COR-L47 (cell line): ENCODE results near the gene AHCY.
"Not testable (repeated sequence)": the region's sequence is repeated elsewhere in the genome, so short reads cannot be mapped to it uniquely, and the experiment has no call there.

Source experiments
- DNase-seq: peaks from one replicate; lab custom pipeline; 2025; lab: John Stamatoyannopoulos, UW

The AHCY gene

DNA sequence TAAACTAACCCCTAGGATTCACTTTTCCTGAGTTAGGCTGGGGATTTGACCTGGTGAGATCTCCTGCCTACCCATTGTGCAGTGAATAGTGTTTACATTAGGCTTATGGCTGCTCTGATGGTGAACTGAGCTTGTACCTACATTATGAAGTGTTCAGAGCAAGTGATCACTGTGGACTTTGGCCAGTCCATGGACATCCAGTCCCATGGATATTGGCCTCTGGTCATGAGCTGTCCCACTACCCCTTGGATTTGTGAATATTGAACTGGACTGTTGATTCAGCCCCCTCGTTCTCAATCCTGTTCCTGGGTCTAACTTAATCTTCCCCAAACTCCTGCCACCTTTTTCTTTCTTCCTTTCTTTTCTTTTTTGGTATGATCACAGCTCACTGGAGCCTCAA, 48.2 kb downstream of the AHCY start:
- DNase-seq: no peak

DNA sequence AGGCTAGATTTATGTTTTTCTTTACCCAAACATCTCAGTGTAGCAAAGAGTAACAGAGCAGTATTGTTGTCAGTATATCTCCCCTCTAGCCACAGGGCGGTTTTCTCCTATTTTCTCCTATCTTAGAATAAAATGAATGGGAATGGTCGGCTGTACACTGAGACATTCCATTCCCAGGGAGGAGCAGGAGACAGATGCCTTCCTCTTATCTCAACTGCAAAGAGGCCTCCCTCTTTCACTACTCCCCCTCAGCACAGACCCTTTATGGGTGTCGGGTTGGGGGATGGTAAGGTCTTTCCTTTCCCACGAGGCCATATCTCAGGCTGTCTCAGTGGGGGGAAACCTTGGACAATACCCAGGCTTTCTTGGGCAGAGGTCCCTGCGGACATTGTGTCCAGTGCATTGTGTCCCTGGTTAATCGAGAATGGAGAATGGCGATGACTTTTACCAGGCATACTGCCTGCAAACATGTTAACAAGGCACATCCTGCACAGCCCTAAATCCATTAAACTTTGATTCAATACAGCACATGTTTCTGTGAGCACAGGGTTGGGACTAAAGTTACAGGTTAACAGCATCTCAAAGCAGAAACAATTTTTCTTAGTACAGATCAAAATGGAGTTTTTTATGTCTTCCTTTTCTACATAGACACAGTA, 50.6 kb downstream of the AHCY start:
- DNase-seq: not testable (repeated sequence)

GRCh38 chr20:34251619-34252018, 51.5 kb downstream of the AHCY start:
- DNase-seq: no peak

DNA sequence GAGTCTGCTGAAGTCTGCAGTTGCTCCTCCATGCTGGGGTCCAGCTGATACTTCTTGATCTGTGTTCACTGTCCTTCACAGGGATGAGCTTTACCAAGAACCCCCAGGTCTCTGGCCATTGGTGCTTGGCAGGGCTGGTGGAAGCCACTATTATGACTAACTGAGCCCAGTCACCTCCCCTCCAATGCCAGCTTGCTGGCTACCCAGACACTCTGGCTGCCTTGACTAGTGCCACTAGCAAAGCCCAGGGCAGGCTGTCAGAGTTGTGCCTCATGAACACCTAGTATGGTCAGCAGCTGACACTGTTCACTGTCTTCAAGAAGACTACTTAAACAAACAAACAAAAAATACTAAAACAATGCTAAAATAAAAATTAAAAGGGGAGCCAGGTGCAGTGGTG, 53.1 kb downstream of the AHCY start:
- DNase-seq: no peak

DNA sequence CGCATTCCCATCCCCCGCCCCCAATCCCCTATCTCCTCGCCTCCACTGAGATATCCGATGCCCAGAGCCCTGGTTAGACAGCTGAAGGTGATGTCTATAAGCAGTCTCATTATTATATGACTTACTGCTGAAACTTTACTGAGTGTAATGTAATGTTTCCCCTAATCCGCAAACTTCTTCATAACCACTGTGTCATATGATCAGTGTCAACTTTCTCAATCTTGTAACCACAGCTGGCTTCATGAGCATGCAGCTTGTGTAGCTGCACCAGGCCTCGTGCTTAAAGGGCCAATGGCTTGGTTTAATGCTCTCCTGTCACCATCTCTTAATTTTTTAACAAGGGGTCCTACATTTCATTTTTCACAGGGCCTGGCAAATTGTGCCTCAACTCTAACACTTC, 53.9 kb downstream of the AHCY start:
- DNase-seq: no peak

DNA sequence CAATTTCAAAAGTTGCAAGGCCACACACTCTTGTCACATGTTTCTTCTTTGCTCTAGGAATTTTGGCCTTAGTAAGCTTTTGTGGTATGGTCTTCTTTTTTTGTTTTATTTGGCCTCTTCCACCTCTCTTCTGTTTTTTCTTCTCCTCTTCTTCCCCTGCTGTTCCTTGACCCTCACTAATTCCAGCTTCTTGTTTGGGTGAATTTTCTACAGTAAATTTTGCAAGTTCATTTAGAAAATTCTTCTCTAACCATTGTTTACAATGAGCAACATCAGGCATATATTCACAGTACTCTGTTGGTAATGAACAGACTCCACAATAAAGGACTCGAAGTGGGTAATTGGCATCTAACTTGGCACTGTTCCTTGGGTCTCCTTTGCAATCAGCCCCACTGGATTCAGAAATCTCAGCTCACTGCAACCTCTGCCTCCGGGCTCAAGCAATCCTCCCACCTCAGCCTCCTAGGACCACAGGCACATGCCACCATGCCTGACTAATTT, 57.0 kb downstream of the AHCY start:
- DNase-seq: no peak

- DNase-seq: no peak
Observed at GRCh38 chr20:34243377-34243776, 59.8 kb downstream of the AHCY start.

DNA sequence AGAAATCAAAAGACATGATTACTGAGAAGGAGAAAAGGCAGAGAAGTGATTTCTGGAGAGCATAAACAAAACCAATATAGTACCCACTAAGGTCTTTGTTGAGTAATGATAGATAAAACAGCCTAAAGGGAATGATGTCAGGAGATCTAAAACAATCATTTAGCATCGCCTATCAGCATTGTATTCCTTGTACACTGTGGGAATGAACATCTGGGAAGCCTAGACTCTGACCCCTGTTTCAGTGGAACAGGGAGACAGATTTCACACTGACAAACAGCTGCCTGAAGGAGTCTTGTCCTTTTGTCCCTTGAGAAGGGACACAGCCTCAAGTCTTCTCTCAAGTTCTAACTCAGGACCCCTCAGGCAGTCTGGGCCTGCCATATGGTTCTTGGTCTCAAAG, 60.3 kb downstream of the AHCY start:
- DNase-seq: no peak

- not testable (repeated sequence) for DNase-seq
Observed at GRCh38 chr20:34242015-34242414, 61.1 kb downstream of the AHCY start.

DNA sequence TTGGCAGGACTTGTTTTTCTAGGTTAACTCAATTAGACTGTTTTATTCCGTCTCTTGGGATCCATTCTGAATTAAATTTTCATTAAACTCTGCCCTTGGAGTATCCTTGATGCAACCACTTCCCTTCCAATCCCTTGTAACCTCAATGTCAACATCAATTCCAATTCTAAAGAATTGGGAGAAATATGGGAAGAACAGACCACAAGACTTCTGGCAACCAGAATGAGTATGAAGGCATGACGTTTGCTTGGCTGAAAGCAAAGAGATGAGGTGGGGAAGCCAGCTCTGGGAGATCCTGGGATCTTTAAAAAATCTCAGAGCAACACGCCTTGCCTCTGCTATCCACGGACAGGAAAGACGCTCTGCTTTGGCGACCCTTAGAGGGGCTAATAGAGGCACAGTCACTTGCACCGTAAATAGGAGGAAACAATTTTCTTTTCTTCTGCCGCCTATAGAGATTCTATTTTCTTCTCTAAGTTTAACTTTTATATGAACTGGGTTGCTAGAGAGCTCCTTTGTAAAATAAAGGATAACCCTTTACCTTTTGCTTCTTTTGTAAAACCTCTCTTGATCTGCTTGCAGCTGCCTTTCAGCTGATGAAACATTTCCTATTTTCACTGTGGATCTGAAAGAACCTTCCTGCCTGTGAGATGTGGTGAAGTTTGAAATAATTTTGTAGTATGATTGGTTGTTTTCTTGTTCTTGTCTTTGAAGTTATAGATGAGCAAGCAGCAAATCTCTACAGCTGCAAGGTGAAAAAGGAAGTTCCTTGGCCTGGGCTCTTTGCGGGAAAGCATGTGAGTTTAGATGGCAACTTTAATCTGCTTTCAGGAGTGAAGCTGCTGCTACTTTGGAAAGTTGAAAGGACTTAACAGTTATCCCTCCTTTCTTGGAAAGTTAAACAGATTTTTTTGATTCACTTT, 62.2 kb downstream of the AHCY start, which contains the start of gene ASIP:
Gene ASIP (plus strand): TSS at position 731 of the 923 bp plus-strand sequence. CDS start 18,952 bp downstream, outside the sequence.
- no peak for DNase-seq

GRCh38 chr20:34240121-34240520, 63.0 kb downstream of the AHCY start:
- no peak for DNase-seq

DNA sequence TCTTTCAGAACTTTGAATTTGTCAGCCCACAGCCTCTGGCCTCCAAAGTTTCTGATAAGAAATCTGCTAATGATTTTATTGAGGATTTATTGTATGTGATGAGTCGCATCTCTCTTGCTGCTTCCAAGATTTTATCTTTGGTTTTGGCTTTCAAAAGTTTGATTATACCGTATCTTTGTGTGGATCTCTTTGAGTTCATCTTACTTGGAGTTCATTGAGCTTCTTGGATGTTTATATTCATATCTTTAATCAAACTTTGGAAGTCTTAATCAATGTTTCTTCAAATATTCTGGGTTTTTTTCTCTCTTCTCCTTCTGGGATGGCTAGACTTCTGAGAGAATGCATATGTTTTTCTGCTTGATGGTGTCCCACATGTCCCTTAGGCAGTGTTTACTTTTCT, 65.2 kb downstream of the AHCY start:
- DNase-seq: no peak

- no peak for DNase-seq
Observed at GRCh38 chr20:34235875-34236274, 67.3 kb downstream of the AHCY start.

DNA sequence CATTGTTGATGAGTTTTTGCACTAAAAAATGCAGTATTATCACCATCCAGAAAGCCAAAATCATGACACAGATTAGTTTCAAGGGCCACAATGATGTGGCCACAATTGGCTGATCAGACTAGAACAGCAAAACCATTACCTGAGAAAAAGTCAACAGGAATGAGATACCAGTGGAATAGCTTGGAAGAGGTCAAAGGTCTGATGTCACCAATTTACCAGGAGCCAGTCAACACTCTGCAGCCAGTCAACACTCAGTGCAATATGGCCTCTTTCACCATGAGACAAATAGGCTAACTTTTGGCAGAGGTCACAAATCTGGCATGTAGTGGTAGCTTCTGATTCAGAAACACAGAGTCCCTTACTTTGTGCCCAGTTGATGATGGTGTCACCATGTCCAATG, 69.5 kb downstream of the AHCY start:
- no peak for DNase-seq

- no peak for DNase-seq
Observed at GRCh38 chr20:34232494-34233087, 70.6 kb downstream of the AHCY start.

- DNase-seq: no peak
Observed at GRCh38 chr20:34231634-34232033, 71.5 kb downstream of the AHCY start.
